ENCODE results near the gene ADCY5. TPM values are rescaled to one million over a fixed set of nuclear protein-coding genes. Genes with fewer than 3 reads are reported as not detected.

Gene ADCY5
- total RNA-seq, 1 experiment from 2014 or later: 0.24 TPM

- no TSS peak for BruUV-seq (replicated peaks)
- Histone ChIP-seq H3F3A (ENCODE audit: insufficient read depth, low read depth) (no peaks in the 10 kb centered on the region), H4K20me1 (ENCODE audit: insufficient read depth) (no peaks in the 10 kb centered on the region), H3K9me2 (ENCODE audit: insufficient read depth) (no peaks in the 10 kb centered on the region), H3K4me2 (no peak overlapping the region), H3K27me3 (ENCODE audit: insufficient read depth, low read depth) (no peaks in the 10 kb centered on the region), H3K4me3 (no peak overlapping the region), H3K79me2 (ENCODE audit: low read depth) (no peaks in the 10 kb centered on the region), H3K36me3 (ENCODE audit: low read depth) (no peaks in the 10 kb centered on the region), H3K9me3 (ENCODE audit: insufficient read depth, low read depth) (no peaks in the 10 kb centered on the region), H3K27ac (no peak overlapping the region), H2AFZ (no peak overlapping the region), H3K4me1 (replicated peaks; ENCODE audit: insufficient read depth) (no peaks in the 10 kb centered on the region)
- no peak for DNase-seq
- POLR2A ChIA-PET (ENCODE audit: unreplicated experiment): no interaction called here
- CTCF ChIA-PET: no interaction called here
- intact Hi-C loops (cut with micrococcal nuclease; ENCODE audit: unreplicated experiment): no loop called here
- TF ChIP-seq CTCF (conservative IDR thresholded peaks at IDR 0.05): no peak
- TF ChIP-seq EZH2 (IDR thresholded peaks at IDR 0.05; ENCODE audit: low read depth): no peak
Measured at GRCh38 chr3:123338620-123339061, 110.2 kb downstream of the ADCY5 start.

GRCh38 chr3:123337948-123338619, 110.8 kb downstream of the ADCY5 start:
- ChIA-PET CTCF (no interaction called here), POLR2A (ENCODE audit: unreplicated experiment) (no interaction called here)
- no peak overlapping the region for H3K4me3 ChIP-seq
- no peak overlapping the region for H2AFZ ChIP-seq
- no peaks in the 10 kb centered on the region for H3K27me3 ChIP-seq (ENCODE audit: insufficient read depth, low read depth)
- BruUV-seq (replicated peaks): no TSS peak
- no peaks in the 10 kb centered on the region for H4K20me1 ChIP-seq (ENCODE audit: insufficient read depth)
- no peaks in the 10 kb centered on the region for H3K36me3 ChIP-seq (ENCODE audit: low read depth)
- no peaks in the 10 kb centered on the region for H3K79me2 ChIP-seq (ENCODE audit: low read depth)
- H3F3A ChIP-seq (ENCODE audit: insufficient read depth, low read depth): no peaks in the 10 kb centered on the region
- no peaks in the 10 kb centered on the region for H3K9me3 ChIP-seq (ENCODE audit: insufficient read depth, low read depth)
- DNase-seq: no peak
- TF ChIP-seq CTCF (conservative IDR thresholded peaks at IDR 0.05): no peak
- TF ChIP-seq EZH2 (IDR thresholded peaks at IDR 0.05; ENCODE audit: low read depth): no peak
- H3K27ac ChIP-seq: no peak overlapping the region
- no peaks in the 10 kb centered on the region for H3K4me1 ChIP-seq (replicated peaks; ENCODE audit: insufficient read depth)
- intact Hi-C loops (cut with micrococcal nuclease; ENCODE audit: unreplicated experiment): no loop called here
- no peaks in the 10 kb centered on the region for H3K9me2 ChIP-seq (ENCODE audit: insufficient read depth)
- no peak overlapping the region for H3K4me2 ChIP-seq

GRCh38 chr3:123337226-123337625, 111.7 kb downstream of the ADCY5 start:
- no peak for TF ChIP-seq CTCF (conservative IDR thresholded peaks at IDR 0.05)
- no peak for TF ChIP-seq EZH2 (IDR thresholded peaks at IDR 0.05; ENCODE audit: low read depth)
- Histone ChIP-seq H3F3A (ENCODE audit: insufficient read depth, low read depth) (no peaks in the 10 kb centered on the region), H3K4me3 (no peak overlapping the region), H3K36me3 (ENCODE audit: low read depth) (no peaks in the 10 kb centered on the region), H3K27ac (no peak overlapping the region), H3K27me3 (ENCODE audit: insufficient read depth, low read depth) (no peaks in the 10 kb centered on the region), H3K79me2 (ENCODE audit: low read depth) (no peaks in the 10 kb centered on the region), H3K4me2 (no peak overlapping the region), H3K4me1 (replicated peaks; ENCODE audit: insufficient read depth) (no peaks in the 10 kb centered on the region), H4K20me1 (ENCODE audit: insufficient read depth) (no peaks in the 10 kb centered on the region), H3K9me2 (ENCODE audit: insufficient read depth) (no peaks in the 10 kb centered on the region), H2AFZ (no peak overlapping the region), H3K9me3 (ENCODE audit: insufficient read depth, low read depth) (no peaks in the 10 kb centered on the region)
- ChIA-PET CTCF (no interaction called here), POLR2A (ENCODE audit: unreplicated experiment) (no interaction called here)
- intact Hi-C loops (cut with micrococcal nuclease; ENCODE audit: unreplicated experiment): no loop called here
- BruUV-seq (replicated peaks): no TSS peak
- no peak for DNase-seq
